Activated CD4-positive, alpha-beta T cell treated with anti-CD3 and anti-CD28 coated beads, Interleukin-2, amount 50 U/mL, for 16 hours (primary cell): ENCODE measurements around the gene M1AP.

ENCODE experiments used
- DNase-seq: peaks from one replicate; pipeline ENCODE4 v3.0.0-alpha.2; 2020

Gene M1AP

GRCh38 chr2:74588664-74589063 lies 59.5 kb downstream of the M1AP start:
- DNase-seq: no peak

GRCh38 chr2:74587664-74588277 lies 60.4 kb downstream of the M1AP start:
- DNase-seq: peak; percentile 77

GRCh38 chr2:74585406-74586185 lies 62.5 kb downstream of the M1AP start:
- peak; percentile 51 for DNase-seq

- DNase-seq: peak; percentile 90
Measured at GRCh38 chr2:74584088-74584645, 64.0 kb downstream of the M1AP start.

- DNase-seq: no peak
Measured at GRCh38 chr2:74583504-74583903, 64.6 kb downstream of the M1AP start.

GRCh38 chr2:74582184-74582583 lies 65.9 kb downstream of the M1AP start:
- no peak for DNase-seq

- no peak for DNase-seq
Measured at GRCh38 chr2:74581463-74581862, 66.7 kb downstream of the M1AP start.

GRCh38 chr2:74578408-74578807 lies 69.7 kb downstream of the M1AP start:
- DNase-seq: peak; percentile 35

- DNase-seq: peak; percentile 72
Measured at GRCh38 chr2:74577448-74577847, 70.7 kb downstream of the M1AP start.

- DNase-seq: no peak
Measured at GRCh38 chr2:74576863-74577229, 71.3 kb downstream of the M1AP start.

- DNase-seq: no peak
Measured at GRCh38 chr2:74576211-74576862, 71.8 kb downstream of the M1AP start.

GRCh38 chr2:74575320-74575719 lies 72.8 kb downstream of the M1AP start:
- DNase-seq: no peak

- peak; percentile 76 for DNase-seq
Measured at GRCh38 chr2:74573747-74574562, 74.2 kb downstream of the M1AP start.

GRCh38 chr2:74572178-74572925 lies 75.8 kb downstream of the M1AP start:
- DNase-seq: no peak

GRCh38 chr2:74571058-74571457 lies 77.1 kb downstream of the M1AP start:
- peak; percentile 61 for DNase-seq

- no peak for DNase-seq
Measured at GRCh38 chr2:74569686-74570085, 78.4 kb downstream of the M1AP start.

GRCh38 chr2:74567881-74568280 lies 80.2 kb downstream of the M1AP start:
- DNase-seq: no peak

- no peak for DNase-seq
Measured at GRCh38 chr2:74566754-74567085, 81.4 kb downstream of the M1AP start.

- no peak for DNase-seq
Measured at GRCh38 chr2:74566076-74566753, 81.9 kb downstream of the M1AP start.

GRCh38 chr2:74564222-74564621 lies 83.9 kb downstream of the M1AP start:
- DNase-seq: no peak

GRCh38 chr2:74562126-74562775 lies 85.9 kb downstream of the M1AP start:
- no peak for DNase-seq
